LNCaP clone FGC (cell line): Measurements from ENCODE around the gene SLC44A4.
"Not testable (repeated sequence)": the region's sequence is repeated elsewhere in the genome, so short reads cannot be mapped to it uniquely, and the experiment has no call there.

Source experiments
- DNase-seq: peaks from one replicate; pipeline ENCODE4 v3.0.0-alpha.2; 2011; ENCODE audit warnings: low read depth
- H3K4me3 ChIP-seq: 2 replicates; pipeline ENCODE4 v1.5.1; 2011; ENCODE audit warnings: mild to moderate bottlenecking, low read depth, low read length, control low read depth
- TF ChIP-seq, protein P1 (sequence below): IDR thresholded peaks from 2 replicates; pipeline ENCODE4 v1.5.1; 2012; ENCODE audit warnings: mild to moderate bottlenecking; ENCODE audit not compliant: control insufficient read depth, insufficient read depth; ENCODE audit errors: extremely low read depth

SLC44A4 gene

DNA sequence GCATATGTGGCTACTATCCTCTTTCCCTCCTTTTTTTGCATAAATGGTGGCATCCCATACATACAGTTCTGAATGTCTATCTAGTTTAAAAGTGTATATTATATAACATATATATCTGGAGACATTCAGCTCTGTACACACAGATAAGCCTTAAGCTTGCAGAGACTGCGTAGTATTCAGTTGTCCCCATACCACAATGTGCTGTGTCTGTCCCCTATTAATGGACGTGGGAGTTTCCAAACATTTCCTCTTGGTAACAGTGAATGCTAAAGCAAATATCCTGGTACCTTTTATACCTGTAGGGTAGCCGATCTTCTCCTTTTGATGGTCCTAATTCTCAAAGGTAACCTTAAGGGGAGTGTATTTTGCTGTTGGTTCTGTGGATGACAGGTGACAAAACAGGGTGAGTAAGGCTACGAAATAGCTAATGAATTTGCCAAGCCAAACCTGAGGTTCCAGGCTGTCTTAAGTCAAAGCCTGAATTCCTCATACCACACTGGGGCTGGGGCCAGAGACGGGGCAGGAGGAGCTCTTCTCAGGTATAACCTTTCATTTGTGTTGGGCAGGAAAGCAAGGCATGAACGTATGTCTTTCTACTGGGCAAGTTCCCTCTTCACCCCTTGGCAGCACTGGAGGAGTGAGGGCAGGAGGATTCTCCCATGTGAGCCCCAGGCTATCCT is 41.0 kb upstream of the SLC44A4 start:
- DNase-seq, result no peak
- H3K4me3 ChIP-seq, result no peak overlapping the region
- TF ChIP-seq, protein P1, sequence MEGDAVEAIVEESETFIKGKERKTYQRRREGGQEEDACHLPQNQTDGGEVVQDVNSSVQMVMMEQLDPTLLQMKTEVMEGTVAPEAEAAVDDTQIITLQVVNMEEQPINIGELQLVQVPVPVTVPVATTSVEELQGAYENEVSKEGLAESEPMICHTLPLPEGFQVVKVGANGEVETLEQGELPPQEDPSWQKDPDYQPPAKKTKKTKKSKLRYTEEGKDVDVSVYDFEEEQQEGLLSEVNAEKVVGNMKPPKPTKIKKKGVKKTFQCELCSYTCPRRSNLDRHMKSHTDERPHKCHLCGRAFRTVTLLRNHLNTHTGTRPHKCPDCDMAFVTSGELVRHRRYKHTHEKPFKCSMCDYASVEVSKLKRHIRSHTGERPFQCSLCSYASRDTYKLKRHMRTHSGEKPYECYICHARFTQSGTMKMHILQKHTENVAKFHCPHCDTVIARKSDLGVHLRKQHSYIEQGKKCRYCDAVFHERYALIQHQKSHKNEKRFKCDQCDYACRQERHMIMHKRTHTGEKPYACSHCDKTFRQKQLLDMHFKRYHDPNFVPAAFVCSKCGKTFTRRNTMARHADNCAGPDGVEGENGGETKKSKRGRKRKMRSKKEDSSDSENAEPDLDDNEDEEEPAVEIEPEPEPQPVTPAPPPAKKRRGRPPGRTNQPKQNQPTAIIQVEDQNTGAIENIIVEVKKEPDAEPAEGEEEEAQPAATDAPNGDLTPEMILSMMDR, result no peak

DNA sequence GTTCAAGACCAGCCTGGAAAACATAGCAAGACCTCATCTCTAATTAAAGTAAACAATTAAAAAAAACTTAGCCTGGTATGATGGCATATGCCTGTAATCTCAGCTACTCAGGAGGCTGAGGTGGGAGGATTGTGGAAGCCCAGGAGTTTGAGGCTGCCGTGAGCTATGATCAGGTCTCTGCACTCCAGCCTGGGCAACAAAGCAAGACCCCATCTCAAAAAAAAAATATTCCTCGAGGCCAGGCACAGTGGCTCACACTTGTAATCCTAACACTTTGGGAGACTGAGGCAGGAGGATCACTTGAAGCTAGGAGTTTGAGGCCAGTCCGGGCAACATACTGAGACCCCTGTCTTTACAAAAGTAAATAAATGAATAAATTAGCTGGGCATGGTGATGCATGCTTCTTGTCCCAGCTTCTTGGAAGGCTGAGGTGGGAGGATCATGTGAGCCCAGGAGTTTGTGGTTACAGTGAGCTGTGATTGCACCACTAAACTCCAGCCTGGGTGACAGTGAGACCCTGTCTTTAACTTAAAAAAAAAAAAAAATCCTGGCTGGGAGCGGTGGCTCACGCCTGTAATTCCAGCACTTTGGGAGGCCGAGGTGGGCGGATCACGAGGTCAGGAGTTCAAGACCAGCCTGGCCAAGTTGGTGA is 39.4 kb upstream of the SLC44A4 start:
- H3K4me3 ChIP-seq, result no peak overlapping the region
- DNase-seq, result no peak
- TF ChIP-seq, protein P1, result no peak

DNA sequence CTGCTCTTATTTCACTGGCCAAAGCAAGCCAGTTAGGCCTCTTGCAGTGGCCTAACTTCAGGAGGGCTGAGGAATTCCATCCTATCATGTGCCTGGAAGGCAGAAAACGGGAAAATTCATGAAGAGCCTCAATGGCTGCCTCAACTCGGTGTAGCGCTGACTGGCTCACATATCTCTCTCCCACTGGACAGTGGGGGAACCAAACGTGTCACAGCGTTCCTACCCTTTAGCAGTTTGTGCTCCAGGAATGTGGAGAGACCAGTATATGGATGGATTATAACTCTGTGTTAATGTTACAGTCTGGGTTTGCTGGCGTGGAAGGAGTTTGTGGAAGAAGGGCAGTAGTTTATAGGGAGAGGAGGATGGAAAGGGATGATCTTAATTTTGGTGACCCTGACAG is 37.0 kb upstream of the SLC44A4 start:
- no peak overlapping the region for H3K4me3 ChIP-seq
- no peak for DNase-seq
- TF ChIP-seq, protein P1, result no peak

DNA sequence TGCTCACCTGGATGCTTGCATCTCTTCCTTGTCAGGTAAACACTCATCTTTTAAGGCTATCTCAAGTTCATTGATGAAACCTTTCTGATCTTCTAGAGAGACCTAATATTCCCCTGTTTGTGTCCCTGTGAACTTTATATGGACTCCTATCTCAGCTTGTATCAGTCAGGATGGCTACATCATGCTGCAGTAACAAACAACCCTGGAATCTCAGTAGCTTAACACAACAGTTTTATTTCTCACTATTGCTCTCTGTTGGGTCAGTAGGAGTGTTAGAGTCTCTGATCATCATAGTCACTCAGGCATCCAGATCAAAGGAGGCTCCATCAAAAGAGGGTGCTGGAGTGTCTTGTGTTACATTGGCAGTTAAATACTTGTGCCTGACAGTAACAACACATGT is 36.6 kb upstream of the SLC44A4 start:
- DNase-seq, result no peak
- TF ChIP-seq, protein P1, result no peak
- no peak overlapping the region for H3K4me3 ChIP-seq

DNA sequence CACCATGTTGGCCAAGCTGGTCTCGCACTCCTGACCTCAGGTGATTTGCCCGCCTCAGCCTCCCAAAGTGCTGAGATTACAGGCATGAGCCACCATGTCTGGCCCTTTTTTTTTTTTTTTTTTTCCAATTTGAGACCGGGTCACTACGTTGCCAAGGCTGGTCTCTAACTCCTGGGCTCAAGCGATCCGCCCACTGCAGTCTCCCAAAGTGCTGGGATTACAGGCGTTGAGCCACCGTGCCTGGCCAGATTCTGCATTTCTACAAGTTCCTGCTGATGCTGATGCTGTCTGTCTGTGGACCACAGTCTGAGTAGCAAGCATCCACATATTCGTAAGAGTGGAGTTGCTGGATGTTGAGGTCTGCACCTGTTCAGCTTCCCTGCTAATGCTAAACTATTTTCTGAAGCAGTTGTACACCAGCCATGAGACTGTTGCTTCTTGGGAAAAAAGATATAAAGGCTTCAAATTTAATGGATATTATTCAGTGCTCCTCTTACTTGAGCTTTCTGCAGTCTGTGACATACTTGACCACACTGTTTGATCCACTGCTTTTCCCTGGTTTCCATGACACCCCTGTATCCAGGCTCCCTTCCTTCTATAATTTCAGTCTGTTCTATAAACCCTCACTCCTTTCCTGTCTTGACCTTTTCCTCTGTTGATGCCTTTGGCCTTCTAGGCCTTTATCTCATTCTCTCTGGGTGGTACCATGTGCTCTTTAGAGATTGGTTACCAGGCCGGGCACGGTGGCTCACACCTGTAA is 33.2 kb upstream of the SLC44A4 start:
- H3K4me3 ChIP-seq, result no peak overlapping the region
- no peak for DNase-seq
- TF ChIP-seq, protein P1, result no peak

DNA sequence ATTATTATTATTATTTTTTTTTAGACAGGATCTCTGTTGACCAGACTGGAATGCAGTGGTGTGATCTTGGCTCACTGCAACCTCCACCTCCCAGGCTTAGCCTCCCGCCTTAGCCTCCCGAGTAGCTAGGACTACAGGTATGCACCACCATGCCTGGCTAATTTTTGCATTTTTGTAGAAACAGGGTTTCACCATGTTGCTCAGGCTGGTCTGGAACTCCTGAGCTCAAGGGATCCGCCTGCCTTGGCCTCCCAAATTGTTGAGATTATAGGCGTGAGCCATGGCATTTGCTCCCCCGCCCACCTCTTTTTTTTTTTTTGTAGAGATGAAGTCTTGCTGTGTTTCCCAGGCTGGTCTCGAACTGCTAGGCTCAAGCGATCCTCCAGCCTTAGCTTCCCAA is 30.5 kb upstream of the SLC44A4 start:
- not testable (repeated sequence) for DNase-seq

DNA sequence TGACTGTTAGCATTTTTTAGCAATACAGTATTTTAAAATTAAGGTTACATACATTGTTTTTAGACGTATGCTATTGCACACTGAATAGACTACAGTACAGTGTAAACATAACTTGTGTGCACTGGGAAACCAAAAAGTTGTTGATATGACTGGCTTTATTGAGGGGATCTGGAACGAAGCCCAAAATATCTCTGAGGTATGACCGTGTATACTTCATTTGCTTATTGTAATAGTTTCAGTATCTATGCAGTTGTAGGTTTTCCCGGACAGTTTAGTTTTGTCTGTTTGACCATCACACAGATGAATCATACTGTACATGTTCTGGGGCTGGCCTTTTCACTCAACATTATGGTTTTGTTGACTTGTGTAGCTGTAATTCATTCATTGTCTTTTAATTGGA is 30.0 kb upstream of the SLC44A4 start:
- TF ChIP-seq, protein P1, result no peak
- H3K4me3 ChIP-seq, result no peak overlapping the region
- no peak for DNase-seq

More for the DNA sequence above, 30.5 kb upstream of the SLC44A4 start:
- H3K4me3 ChIP-seq, result not testable (repeated sequence)

DNA sequence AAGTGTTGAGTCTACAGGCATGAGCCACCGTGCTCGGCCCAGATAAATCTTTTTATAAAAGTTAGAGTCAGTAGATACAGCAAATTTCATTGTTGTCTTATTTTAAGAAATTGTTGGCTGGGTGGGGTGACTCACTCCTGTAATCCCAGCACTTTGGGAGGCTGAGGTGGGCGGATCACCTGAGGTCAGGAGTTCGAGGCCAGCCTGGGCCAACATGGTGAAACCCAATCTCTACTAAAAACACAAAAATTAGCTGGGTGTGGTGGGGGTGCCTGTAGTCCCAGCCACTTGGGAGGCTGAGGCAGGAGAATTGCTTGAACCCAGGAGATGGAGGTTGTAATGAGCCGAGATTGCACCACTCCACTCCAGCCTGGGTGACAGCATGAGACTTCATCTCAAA is 29.5 kb upstream of the SLC44A4 start:
- not testable (repeated sequence) for DNase-seq, H3K4me3 ChIP-seq
